ENCODE measurements around the gene ZBTB18.

The ZBTB18 gene

GRCh38 chr1:244092293-244092963 lies 41.3 kb downstream of the ZBTB18 start:
- no peak for DNase-seq

GRCh38 chr1:244092964-244093638 lies 42.0 kb downstream of the ZBTB18 start:
- DNase-seq, result no peak

- no peak for DNase-seq
Observed at GRCh38 chr1:244094880-244095528, 43.9 kb downstream of the ZBTB18 start.

GRCh38 chr1:244095529-244095911 lies 44.4 kb downstream of the ZBTB18 start:
- DNase-seq, result no peak

GRCh38 chr1:244096066-244096610 lies 45.1 kb downstream of the ZBTB18 start:
- DNase-seq, result no peak

- DNase-seq, result no peak
Observed at GRCh38 chr1:244096691-244097090, 45.6 kb downstream of the ZBTB18 start.

- no peak for DNase-seq
Observed at GRCh38 chr1:244097523-244098405, 46.7 kb downstream of the ZBTB18 start.

GRCh38 chr1:244099258-244099930 lies 48.3 kb downstream of the ZBTB18 start:
- DNase-seq, result no peak

GRCh38 chr1:244100276-244100675 lies 49.2 kb downstream of the ZBTB18 start:
- DNase-seq, result no peak

GRCh38 chr1:244100704-244101453 lies 49.8 kb downstream of the ZBTB18 start:
- no peak for DNase-seq

GRCh38 chr1:244102046-244102445 lies 51.0 kb downstream of the ZBTB18 start:
- DNase-seq, result no peak

GRCh38 chr1:244102468-244102867 lies 51.4 kb downstream of the ZBTB18 start:
- DNase-seq, result no peak

- DNase-seq, result no peak
Observed at GRCh38 chr1:244104309-244105060, 53.4 kb downstream of the ZBTB18 start.

- no peak for DNase-seq
Observed at GRCh38 chr1:244106176-244106575, 55.1 kb downstream of the ZBTB18 start.

Data from RPMI8226 (cell line).